ENCODE measurements around the gene POU6F2. TPM values are rescaled to one million over a fixed set of nuclear protein-coding genes. Genes with fewer than 3 reads are reported as not detected.

Gene POU6F2
- total RNA-seq, 2 experiments from 2014 or later: not detected

DNA sequence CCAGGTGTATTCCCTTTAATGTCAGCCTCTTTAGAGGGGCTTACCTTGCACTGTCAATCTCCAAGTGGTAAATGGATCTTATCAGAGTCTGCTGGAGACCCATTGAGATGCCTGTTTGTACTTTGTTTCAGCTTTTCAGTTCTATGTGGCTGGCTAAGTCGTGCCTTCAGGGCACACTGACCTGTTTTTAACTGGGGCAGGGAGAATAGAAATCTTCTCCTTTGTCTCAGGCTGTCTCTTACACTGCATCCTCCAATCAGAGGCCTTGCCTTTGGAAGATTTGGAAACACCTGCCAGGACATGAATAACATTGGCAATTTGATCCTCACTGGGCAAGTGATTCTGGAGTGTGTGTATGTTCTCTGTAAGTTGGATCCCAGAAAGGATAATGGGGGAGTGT is 65.0 kb downstream of the POU6F2 start:
- ChIA-PET CTCF (no interaction called here), POLR2A (no interaction called here)
- no peak for TF ChIP-seq CTCF (IDR thresholded peaks at IDR 0.05)
- Mint-ChIP-seq H3K4me1 (ENCODE audit: low read depth) (no peaks in the 10 kb centered on the region), H3K27ac (no peak overlapping the region), H3K9me3 (no peaks in the 10 kb centered on the region), H3K4me3 (no peak overlapping the region), H3K36me3 (ENCODE audit: low read depth) (no peaks in the 10 kb centered on the region), H3K27me3 (peaks cover 3% of the 10 kb centered on the region)
- ATAC-seq (no peak), DNase-seq (no peak)
- intact Hi-C loops (cut with micrococcal nuclease): no loop called here

GRCh38 chr7:39043531-39043930 is 65.8 kb downstream of the POU6F2 start:
- no peaks in the 10 kb centered on the region for H3K4me1 Mint-ChIP-seq (ENCODE audit: low read depth)
- no peaks in the 10 kb centered on the region for H3K9me3 Mint-ChIP-seq
- peaks cover 2% of the 10 kb centered on the region for H3K27me3 Mint-ChIP-seq
- H3K36me3 Mint-ChIP-seq (ENCODE audit: low read depth): no peaks in the 10 kb centered on the region
- CTCF ChIA-PET: no interaction called here
- DNase-seq: no peak
- no peak for ATAC-seq
- POLR2A ChIA-PET: no interaction called here
- intact Hi-C loops (cut with micrococcal nuclease): no loop called here
- no peak overlapping the region for H3K27ac Mint-ChIP-seq
- no peak overlapping the region for H3K4me3 Mint-ChIP-seq
- TF ChIP-seq CTCF (IDR thresholded peaks at IDR 0.05): no peak

DNA sequence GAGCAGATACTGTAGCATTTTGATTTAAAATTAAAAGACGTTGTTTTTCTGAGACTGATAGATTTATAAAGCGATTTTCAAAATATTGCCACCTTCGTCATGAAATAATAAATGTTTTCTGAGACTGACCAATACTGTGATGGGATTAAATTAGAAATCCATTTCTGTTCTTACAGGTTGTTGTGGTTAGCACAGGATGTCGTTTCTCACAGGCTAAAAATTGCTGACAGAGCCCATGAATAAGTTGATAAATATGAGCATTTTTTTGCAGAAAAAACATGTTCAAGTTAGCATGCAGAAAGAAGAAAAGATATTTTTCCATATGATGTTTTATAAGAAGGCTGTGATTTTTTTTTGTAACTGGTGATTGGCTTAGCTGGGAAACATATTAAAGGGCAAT is 66.8 kb downstream of the POU6F2 start:
- Mint-ChIP-seq H3K36me3 (ENCODE audit: low read depth) (no peaks in the 10 kb centered on the region), H3K27ac (no peak overlapping the region), H3K27me3 (peaks cover 4% of the 10 kb centered on the region), H3K9me3 (no peaks in the 10 kb centered on the region), H3K4me1 (ENCODE audit: low read depth) (no peaks in the 10 kb centered on the region), H3K4me3 (no peak overlapping the region)
- ChIA-PET POLR2A (no interaction called here), CTCF (no interaction called here)
- intact Hi-C loops (cut with micrococcal nuclease): no loop called here
- ATAC-seq: no peak
- DNase-seq: no peak
- TF ChIP-seq CTCF (IDR thresholded peaks at IDR 0.05): no peak

DNA sequence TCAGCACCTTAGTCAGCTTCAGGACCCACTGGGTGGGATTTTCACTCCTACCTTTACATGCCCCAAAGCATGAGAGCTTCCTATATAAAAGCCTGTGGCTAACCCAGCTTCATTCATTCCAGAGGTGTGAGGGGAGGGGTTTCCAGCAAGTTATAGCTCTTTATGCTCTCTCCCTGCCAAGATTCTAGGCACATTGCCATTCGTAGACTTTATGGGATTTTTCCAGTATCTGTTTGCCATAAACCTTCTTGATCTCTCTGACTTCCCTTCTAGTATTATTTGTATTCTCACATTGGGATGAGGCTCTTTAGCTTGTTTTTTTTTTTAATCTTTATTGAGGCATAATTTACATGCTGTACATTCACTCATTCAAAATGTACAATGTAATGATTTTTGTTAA is 67.5 kb downstream of the POU6F2 start:
- ATAC-seq (no peak), DNase-seq (no peak)
- TF ChIP-seq CTCF (IDR thresholded peaks at IDR 0.05): no peak
- intact Hi-C loops (cut with micrococcal nuclease): no loop called here
- Mint-ChIP-seq H3K9me3 (no peaks in the 10 kb centered on the region), H3K4me1 (ENCODE audit: low read depth) (no peaks in the 10 kb centered on the region), H3K27me3 (peaks cover 4% of the 10 kb centered on the region), H3K27ac (no peak overlapping the region), H3K36me3 (ENCODE audit: low read depth) (no peaks in the 10 kb centered on the region), H3K4me3 (no peak overlapping the region)
- POLR2A ChIA-PET: no interaction called here
- CTCF ChIA-PET: no interaction called here

- ATAC-seq (no peak), DNase-seq (no peak)
- Mint-ChIP-seq H3K9me3 (peaks cover 3% of the 10 kb centered on the region), H3K27ac (no peak overlapping the region), H3K4me3 (no peak overlapping the region), H3K36me3 (ENCODE audit: low read depth) (no peaks in the 10 kb centered on the region), H3K27me3 (peaks cover 4% of the 10 kb centered on the region), H3K4me1 (ENCODE audit: low read depth) (no peaks in the 10 kb centered on the region)
- intact Hi-C loops (cut with micrococcal nuclease): no loop called here
- TF ChIP-seq CTCF (IDR thresholded peaks at IDR 0.05): no peak
- ChIA-PET CTCF (no interaction called here), POLR2A (no interaction called here)
These were observed 73.6 kb downstream of the POU6F2 start for GRCh38 chr7:39051279-39051678.
